GM19193 (cell line): Measurements from ENCODE around the gene DESI1.
A peak's percentile ranks its signal among the peaks of the same experiment; 100 is the strongest.

Source experiments
- POLR2A ChIP-seq: IDR thresholded peaks from 4 replicates; pipeline ENCODE4 v1.6.1; 2011; ENCODE audit not compliant: insufficient read depth, insufficient read length; ENCODE audit errors: extremely low read depth

The DESI1 gene

DNA sequence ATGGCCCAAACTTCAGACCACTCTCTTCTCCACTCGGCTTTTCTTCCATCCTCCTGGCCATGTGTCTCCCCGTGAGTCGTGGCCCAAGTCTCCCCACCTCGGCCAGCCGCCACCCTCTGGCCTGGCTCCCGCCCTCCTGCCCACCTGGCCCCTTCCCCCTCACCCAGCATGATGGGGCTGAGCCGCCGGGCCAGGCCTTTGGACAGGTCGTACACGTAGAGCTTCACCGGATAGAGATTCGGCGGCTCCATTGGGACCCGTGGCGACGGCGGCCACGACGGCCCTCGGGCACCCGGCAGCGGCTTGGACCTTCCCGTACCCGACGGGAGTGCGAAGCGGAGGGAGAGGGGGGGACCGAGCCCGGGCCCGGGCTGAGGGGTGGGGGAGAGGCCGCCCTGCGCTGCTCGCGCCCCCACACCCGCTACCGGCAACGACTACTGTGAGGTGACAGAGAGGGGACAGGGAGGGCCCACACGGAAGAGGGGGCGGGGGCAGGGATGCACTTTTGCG lies at the start of gene DESI1:
Gene DESI1, minus strand, starts transcription at position 455 of the 510 bp plus-strand sequence. Its CDS starts 204 bp downstream, at position 251.
- TF ChIP-seq POLR2A = peak; percentile 94

GRCh38 chr22:41668971-41669911 lies 48.4 kb upstream of the DESI1 start:
- no peak for TF ChIP-seq POLR2A

GRCh38 chr22:41664951-41665350 lies 44.1 kb upstream of the DESI1 start:
- no peak for TF ChIP-seq POLR2A

DNA sequence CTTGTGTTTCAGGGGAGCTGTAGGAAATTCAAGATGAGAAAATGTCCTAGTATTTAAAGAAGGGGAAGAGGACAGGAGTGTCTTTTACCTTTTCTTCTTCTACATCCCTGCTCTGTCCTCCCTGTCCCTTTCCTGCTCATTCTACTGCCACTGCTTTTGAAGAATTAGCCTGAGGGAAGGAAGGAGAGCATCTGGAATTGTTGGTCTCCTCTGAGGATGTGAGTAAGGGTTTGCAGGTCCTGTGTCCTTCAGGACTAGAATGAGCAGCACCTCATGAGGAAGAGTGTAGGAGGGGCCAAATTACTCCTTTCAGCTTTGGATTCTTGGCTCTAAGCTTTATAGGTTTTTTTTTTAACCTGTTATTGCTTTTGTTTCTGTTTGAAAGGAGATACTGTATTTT lies 43.6 kb upstream of the DESI1 start:
- TF ChIP-seq POLR2A = no peak

DNA sequence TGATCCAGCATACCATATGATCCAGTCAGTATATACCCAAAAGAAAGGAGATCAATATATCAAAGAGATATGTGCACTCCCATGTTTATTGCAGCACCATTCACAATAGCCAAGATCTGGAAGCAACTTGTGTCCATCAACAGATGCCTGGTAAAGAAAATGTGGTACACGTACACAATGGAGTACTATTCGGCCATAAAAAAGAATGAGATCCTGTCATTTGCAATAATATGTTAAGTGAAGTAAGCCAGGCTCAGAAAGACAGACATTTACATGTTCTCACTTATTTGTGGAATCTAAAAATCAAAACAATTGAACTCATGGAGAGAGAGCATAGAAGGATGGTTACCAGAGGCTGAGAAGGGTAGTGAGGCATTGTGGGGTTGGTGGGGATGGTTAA lies 40.9 kb upstream of the DESI1 start:
- no peak for TF ChIP-seq POLR2A

DNA sequence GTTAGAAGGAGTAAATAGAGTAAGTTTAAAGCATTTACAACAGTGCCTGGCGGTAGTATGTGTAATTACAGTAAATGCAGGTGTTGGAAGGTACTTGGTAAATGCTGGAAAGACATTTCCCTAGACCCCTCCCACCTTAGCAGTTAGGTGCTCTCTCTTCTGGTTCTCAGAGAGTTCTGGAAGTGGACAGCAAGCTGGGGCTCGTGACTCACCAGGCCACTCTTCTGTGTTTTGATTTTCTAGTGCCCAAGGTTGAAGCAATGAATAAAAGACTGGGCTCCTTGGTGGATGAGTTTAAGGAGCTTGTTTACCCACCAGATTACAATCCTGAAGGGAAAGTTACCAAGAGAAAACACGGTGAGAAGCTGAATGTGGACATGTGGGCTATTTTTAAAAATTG lies 40.2 kb upstream of the DESI1 start:
- no peak for TF ChIP-seq POLR2A

DNA sequence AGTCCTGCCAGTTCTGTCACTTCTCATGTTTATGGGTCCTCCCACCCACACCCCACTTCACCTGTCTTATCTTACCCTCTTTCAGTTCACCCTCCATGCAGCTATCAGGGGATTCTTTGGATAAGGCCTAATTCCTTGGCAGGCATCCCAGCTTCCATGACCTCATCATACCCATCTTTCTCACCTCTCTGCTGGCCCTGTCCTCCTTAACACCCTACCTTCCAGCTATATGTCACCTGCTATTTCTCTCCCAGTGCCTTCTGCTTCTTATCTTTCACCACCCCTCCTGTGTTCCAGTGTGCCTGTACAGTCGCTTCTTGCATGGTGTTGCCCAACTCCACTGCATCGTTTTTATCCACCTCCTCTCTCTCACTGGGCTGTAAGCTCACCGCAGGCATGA lies 39.6 kb upstream of the DESI1 start:
- no peak for TF ChIP-seq POLR2A

GRCh38 chr22:41659941-41660340 lies 39.1 kb upstream of the DESI1 start:
- TF ChIP-seq POLR2A = no peak

- TF ChIP-seq POLR2A = no peak
Measured at GRCh38 chr22:41658869-41659268, 38.0 kb upstream of the DESI1 start.

DNA sequence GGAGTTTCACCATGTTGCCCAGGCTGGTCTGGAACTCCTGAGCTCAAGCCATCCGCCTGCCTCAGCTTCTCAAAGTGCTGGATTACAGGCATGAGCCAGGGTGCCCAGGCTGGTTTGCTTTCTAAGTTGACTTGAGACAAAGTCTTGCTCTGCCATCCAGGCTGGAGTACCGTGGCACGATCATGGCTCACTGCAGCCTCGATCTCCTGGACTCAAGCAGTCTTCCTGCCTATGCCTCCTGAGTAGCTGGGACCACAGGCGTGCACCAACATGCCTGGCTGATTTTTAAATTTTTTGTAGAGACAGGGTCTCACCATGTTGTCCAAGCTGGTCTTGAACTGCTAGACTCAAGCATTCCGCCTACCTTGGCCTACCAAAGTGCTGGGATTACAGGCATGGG lies 36.9 kb upstream of the DESI1 start:
- no peak for TF ChIP-seq POLR2A

DNA sequence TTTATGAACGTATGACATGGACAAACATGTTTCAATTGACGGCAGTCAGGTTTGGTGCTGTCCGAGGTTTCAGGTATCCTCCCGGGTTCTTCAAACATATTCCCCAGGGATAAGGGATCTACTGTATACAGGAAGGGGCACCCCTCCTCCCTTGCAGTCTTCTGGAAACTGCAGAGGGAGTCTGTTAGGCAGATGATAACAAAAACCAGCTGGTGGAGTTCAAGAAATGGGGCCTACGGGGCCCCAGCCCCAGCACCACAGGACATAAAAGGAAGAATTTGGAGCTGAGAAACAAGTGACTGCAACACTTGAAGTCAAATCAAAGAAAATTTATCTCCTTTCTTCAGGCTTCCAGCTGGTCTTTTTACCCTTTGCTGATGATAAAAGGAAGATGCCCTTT lies 35.7 kb upstream of the DESI1 start:
- no peak for TF ChIP-seq POLR2A

DNA sequence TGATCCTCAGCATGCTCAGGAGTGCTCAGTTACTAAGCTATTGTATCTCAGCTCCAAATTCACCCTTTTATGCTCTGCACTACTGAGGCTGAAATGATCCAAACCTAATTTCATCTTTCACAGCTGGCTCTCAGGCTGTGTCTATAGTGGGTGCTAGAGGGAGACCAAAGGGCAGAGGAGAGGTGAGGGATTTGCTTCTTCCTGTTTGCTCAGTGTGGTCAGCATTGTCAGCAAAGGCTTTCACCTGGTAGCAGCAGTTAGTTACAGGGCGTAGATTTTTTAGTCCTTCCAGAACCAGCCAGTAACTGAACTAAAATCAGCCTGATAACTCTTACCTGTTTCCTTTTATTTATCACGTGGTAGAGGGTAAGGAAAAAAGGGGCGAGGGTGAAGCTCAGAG lies 33.5 kb upstream of the DESI1 start:
- TF ChIP-seq POLR2A = no peak

- TF ChIP-seq POLR2A = no peak
Measured at GRCh38 chr22:41650821-41651220, 30.0 kb upstream of the DESI1 start.

DNA sequence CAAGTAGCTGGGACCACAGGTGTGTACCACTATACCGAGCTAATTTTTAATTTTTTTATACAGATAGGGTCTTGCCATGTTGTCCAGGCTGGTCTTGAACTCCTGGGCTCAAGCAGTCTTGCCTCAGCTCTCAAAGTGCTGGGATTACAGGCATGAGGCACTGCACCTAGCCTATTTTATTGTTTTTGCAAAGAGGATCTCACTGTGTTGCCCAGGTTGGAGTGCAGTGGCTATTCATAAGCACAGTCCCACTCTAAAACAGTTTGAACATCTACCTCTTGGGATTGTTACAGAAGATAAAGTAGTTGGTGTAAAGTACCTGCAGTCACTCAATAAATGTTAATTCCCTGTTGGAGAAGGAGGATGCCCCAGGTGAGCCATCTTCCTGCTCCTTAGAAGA lies 29.4 kb upstream of the DESI1 start:
- TF ChIP-seq POLR2A = no peak

DNA sequence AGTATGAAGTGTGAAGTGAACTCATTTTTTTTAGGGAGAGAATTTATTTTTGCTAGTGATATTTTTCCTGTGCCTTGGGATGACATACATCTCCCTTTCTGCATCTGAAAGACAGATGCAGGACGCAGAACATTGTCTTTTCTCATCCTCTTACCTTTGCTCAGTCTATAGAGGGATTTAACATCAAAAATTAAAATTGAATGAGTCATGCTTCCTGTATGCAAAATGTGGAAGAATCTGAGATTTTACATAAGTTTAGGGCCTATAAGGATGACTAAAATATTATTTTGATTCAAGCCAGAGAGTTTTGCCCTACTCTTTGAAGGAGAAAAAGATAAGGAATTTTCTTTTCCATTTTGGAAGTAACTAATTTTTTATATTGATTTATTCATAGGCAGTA lies 27.6 kb upstream of the DESI1 start:
- no peak for TF ChIP-seq POLR2A

DNA sequence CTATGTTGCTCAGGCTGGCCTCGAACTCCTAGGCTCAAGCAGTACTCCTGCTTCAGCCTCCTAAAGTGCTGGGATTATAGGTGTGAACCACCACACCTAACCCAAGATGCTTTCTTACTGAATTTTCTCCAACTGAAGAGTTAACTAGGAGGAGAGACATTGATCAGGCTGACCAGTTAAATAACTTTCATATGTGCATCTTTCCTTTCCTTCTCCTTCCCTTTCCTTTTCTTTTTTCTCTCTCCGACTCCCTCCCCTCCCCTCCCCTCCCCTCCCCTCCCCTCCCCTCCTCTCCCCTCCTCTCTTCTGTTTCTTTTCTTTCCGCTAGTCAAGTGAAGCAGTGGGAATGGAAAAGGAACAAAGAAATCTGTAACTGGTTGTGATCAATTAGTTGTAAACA lies 26.9 kb upstream of the DESI1 start:
- TF ChIP-seq POLR2A = no peak

DNA sequence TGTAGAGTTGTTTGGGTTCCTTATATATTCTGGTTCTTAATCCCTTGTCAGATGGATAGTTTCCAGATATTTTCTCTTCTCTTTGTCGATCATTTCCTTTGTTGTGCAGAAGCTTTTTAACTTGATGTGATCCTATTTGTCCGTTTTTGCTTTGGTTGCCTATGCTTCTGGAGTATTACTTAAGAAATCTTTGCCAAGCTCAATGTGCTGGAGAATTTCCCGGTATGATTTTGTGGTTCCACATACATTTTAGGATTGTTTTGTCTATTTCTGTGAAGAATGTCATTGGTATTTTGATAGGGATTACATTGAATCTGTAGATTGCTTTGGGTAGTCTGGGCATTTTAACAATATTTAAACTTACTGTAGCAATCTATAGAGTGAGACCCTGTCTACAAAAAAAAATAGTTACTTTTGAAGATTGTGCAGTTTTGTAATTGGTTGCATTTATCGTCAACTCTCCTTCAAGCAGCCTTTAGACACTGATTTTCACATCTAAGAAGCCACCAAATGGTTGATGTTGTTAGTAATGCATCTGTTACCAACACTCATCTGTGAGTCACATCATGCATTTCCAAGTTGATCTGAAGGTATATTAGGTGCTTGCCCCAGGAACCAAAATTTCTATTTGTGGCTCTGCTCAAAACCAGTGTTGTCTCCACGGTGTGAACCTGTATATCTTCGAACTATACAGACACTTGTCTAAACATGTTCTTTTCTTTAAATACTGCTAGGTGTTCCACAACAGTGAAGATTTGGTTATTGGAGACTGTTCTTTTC lies 21.7 kb upstream of the DESI1 start:
- TF ChIP-seq POLR2A = no peak

GRCh38 chr22:41641854-41642253 lies 21.0 kb upstream of the DESI1 start:
- TF ChIP-seq POLR2A = no peak
